Colon (tissue), 2 donors: ENCODE results near the gene RNFT1.
"Not testable (repeated sequence)": the region's sequence is repeated elsewhere in the genome, so short reads cannot be mapped to it uniquely, and the experiment has no call there.

Experiments
- FAIRE-seq: peaks from 2 replicates; lab custom pipeline; 2012; peaks lifted over from hg19 to GRCh38; lab: Jason Lieb, UNC
- donor health status: control.
- donor health status: control.

The RNFT1 gene

DNA sequence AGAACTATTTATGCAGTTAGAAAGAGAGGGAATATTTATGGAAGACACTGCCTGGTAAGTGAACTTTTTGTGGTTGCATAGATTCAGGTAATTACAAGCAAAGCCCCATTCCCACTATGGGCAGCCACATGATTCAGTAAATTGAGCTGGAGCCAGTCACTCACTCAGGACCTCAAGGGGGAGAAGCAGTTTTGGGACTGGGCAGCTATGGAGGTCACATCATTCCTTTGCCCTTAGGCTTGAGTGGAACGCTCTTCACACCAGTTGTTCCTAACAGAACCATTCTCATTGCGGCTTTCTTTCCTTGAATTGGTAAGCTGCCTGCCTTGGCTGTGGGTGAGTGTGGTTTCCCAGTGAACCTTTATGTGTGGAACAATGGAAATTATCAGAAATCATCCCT lies 34.4 kb downstream of the RNFT1 start:
- not testable (repeated sequence) for FAIRE-seq

DNA sequence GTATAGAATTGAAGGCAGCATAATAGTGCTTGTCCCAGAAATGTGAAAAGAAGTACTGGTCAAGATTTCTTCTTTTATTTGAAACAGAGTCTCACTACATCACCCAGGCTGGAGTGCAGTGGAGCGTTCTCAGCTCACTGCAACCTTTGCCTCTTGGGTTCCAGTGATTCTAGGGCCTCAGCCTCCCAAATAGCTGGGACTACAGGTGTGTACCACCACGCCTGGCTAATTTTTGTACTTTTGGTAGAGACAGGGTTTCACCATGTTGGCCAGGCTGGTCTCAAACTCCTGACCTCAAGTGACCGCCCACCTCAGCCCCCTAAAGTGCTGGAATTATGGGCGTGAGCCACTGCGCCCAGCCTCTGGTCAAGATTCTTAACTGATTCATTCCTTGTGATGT lies 43.9 kb downstream of the RNFT1 start:
- FAIRE-seq: not testable (repeated sequence)

DNA sequence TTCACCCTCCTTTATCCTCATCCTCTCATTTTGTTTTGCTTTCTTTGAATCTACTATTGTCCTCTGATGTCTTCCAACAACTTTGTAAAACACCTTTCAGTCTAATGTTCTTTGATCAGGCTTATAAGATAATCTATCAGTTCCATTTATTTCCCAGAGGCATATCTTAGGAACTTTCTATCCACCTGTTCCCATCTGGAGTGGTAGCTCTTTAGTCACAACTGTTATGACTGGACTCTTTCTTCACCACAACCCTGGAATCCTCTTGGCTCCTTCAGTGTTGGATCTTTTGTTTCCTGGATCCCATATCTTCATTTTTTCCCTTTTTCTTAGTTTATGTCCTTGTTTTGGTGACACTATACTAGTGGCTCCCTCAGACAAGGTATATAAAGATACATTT lies 48.1 kb downstream of the RNFT1 start:
- FAIRE-seq: no peak

DNA sequence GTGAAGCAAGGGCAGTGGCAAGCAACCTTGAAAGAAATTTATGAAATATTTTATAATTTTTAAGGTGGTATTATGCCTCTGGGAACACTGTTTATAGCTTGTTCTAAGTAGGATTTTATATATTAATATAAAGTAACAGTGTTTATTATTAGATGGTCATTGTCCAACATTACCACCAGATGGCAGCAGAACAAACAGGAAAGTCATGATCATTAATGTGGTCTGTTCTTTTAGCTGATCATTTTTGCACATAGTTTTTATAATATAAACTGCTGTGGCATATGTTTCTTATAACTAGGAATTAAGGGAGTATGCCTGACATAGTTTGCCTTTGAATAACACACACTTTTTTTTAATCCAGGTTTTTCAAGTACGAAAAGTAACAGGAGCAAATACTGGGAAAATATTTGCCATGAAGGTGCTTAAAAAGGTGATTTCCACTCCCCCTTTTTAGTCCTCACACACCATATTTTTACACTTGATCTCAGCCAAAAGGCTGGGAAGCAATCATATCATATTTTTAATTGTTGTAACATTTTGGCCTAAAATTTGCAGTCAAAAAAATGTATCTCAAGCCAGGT lies 50.2 kb downstream of the RNFT1 start:
- no peak for FAIRE-seq

DNA sequence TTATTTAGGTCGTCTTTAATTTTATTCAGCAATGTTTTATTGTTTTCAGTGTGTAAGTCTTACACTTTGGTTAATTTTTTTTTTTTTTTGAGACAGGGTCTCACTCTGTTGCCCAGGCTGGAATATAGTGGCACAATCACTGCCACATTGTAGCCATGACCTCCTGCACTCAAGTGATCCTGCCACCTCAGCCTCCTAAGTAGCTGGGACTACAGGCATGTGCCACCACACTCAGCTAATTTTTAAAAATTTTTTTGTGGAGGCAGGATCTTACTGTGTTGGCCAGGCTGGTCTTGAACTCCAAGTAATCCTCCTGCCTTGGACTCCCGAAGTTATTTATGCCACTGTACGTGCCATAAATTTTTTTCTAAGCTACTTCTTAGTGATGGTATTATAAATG lies 57.1 kb downstream of the RNFT1 start:
- no peak for FAIRE-seq

DNA sequence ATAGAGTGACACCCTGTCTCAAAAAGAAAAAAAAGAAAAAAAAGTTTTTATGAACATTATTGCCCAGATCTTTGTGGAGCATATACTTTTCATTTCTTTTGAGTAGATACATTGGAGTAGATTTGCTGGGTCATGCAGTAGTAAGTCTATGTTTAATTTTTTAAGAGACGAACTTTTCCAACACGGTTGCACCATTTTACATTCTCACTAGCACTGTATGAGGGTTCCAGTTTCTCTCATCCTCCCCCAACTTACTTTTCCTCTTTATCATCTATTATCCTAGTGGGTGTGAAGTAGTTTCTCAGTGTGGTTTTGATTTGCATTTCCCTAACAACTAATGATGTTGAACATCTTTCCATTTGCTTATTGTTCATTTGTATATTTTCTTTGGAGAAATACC lies 61.1 kb downstream of the RNFT1 start:
- no peak for FAIRE-seq
